Measurements from ENCODE around the gene LY6G6D. TPM values are rescaled to one million over a fixed set of nuclear protein-coding genes. Genes with fewer than 3 reads are reported as not detected.

LY6G6D gene
- total RNA-seq, 1 donor = not detected

GRCh38 chr6:31687321-31687720, 27.8 kb upstream of the LY6G6D start:
- no peak overlapping the region for H3K4me3 ChIP-seq (ENCODE audit: low read depth, low read length)
- no peak for DNase-seq (ENCODE audit: low read depth)
- TF ChIP-seq, protein P1, sequence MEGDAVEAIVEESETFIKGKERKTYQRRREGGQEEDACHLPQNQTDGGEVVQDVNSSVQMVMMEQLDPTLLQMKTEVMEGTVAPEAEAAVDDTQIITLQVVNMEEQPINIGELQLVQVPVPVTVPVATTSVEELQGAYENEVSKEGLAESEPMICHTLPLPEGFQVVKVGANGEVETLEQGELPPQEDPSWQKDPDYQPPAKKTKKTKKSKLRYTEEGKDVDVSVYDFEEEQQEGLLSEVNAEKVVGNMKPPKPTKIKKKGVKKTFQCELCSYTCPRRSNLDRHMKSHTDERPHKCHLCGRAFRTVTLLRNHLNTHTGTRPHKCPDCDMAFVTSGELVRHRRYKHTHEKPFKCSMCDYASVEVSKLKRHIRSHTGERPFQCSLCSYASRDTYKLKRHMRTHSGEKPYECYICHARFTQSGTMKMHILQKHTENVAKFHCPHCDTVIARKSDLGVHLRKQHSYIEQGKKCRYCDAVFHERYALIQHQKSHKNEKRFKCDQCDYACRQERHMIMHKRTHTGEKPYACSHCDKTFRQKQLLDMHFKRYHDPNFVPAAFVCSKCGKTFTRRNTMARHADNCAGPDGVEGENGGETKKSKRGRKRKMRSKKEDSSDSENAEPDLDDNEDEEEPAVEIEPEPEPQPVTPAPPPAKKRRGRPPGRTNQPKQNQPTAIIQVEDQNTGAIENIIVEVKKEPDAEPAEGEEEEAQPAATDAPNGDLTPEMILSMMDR (IDR thresholded peaks at IDR 0.05; ENCODE audit: insufficient read depth, low read length) = no peak

DNA sequence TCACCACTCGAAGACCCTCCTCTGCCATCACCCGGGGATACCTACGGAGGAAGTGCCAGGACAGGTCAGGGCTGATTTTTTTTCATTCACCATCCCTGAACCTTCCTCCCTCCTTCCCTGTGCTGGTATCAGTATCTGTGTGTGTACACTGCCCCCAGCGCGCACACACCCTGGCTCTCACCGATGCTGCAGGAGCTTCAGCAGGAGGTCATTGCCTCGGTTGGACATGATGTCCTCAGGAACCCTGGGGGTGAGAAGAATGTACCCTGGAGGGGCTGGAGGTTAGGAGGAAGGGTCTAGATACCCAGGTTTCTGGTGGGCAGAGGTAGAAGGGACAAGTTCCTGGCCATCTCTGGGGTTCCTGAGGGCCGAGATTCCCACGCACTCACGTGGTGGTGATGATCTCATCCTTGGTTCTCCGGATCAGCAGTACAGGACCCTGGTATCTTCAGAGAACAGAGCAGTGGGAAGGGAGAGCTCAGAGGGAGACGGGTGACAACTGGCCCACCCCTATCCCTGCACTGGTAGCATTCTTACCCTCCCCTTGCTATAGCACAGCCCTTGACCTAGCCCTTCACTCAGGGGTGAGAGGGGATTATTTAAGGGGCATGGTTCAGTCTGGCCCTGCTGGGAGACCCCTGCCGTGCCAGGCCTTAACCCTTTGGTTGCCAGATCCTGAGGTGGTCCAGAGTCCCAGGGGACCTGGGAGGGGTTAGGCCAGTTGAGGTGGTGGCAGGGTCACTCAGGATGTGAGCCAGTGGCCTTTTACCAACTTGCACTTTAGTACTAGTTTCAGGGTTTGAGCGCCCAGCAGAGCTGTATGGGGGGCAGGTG, 27.1 kb upstream of the LY6G6D start:
- DNase-seq (ENCODE audit: low read depth) = no peak
- TF ChIP-seq, protein P1 (IDR thresholded peaks at IDR 0.05; ENCODE audit: insufficient read depth, low read length) = no peak
- H3K4me3 ChIP-seq (ENCODE audit: low read depth, low read length) = no peak overlapping the region

DNA sequence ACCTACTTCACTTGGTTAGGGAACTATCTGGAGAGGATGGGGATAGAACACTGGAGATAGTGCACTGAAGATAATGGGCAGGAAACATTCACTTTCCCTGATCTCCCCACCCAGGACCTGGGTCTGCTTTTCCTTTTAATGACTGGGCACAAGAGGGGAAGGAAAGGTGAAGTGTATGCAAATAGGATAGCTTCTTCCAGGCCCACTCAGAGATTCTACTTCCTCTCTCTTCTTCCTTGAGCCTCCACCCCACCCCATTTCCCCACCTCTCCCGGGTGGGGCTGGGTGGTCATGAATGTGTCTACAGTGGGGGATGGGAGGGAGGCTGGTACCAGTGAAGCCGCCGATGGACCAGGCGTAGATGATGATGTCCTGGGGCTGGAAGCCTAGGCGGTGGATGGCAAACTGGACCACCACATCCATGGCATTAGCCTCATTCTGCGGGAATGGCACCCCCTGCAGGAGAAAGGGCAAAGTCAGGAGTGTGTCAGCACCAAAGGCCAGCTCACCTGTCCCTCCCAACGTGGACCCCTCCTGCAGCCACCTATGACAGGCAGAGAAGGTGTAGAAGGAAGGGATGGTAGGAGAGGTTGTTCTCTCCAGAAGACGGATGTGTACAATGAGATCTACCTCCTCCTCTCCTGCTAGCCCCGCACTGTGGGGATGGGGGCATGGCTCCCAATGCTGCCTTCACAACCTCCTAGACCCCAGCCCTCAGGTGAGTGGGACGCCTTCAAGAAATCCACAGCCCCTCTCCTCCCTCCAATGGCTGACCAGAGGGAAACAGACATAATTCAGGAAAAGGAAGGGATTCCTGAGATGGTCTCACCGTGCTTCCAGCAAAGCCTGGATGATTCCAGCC, 25.7 kb upstream of the LY6G6D start:
- H3K4me3 ChIP-seq (ENCODE audit: low read depth, low read length) = no peak overlapping the region
- TF ChIP-seq, protein P1 (IDR thresholded peaks at IDR 0.05; ENCODE audit: insufficient read depth, low read length) = peak; percentile 57
- DNase-seq (ENCODE audit: low read depth) = no peak

DNA sequence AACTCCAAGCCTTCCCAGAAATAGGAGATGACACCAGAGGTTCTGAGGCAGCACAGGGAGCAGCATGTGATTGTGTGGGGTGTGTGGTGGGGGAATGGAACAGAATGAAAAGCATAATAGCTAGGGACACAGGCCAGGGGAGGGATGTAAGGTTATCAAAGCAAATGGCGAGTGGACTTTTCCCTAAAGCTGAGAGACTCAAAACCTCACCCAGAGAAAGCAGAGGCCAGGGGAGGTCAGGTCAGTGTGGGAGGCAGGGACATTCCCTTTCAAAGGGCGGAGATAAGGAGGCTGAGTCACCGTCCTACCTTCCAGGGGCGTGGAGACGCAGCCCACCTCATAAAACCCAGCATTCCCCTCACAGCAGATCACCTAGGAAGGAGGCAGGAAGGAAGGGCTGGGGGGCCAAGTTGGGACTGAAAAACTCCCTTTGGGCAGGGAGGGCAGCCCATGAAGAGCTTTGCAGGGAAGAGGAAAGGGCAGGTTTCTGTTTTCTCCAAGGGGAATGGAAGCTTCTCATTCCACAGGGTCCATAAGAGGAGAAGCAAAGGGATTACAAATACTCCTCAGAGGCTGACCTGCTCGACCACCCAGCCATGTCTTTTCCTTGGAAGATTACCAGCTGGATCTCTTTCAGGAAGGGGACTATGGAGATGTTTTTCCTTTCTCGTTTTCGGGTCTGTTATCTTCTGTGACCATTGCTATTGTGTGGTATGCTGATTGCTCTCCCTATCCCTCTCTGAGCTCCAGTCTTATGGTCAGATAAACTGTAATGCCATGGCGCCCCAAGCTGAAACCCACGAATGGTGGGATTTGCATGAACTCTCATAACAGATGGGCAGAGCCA, 24.7 kb upstream of the LY6G6D start:
- TF ChIP-seq, protein P1 (IDR thresholded peaks at IDR 0.05; ENCODE audit: insufficient read depth, low read length) = no peak
- no peak for DNase-seq (ENCODE audit: low read depth)
- H3K4me3 ChIP-seq (ENCODE audit: low read depth, low read length) = no peak overlapping the region

DNA sequence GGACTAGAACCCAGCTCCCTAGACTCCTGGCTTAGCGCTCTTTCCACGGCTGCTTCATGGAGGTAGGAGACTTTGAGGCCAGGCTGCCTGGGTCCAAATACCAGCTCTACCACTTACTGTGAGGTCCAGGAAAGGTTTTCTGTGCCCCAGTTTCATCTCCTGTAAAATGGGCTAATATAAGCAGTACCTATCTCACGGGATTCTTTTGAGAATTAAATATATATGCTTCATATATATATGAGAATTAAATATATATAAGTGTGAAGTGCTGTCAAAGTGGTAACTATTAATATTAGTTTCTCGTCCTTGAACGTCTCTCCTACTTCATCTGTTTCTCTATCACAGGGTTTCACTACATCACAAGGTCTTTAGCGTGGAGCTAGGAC, 24.1 kb upstream of the LY6G6D start:
- DNase-seq (ENCODE audit: low read depth) = no peak
- H3K4me3 ChIP-seq (ENCODE audit: low read depth, low read length) = no peak overlapping the region
- TF ChIP-seq, protein P1 (IDR thresholded peaks at IDR 0.05; ENCODE audit: insufficient read depth, low read length) = no peak

DNA sequence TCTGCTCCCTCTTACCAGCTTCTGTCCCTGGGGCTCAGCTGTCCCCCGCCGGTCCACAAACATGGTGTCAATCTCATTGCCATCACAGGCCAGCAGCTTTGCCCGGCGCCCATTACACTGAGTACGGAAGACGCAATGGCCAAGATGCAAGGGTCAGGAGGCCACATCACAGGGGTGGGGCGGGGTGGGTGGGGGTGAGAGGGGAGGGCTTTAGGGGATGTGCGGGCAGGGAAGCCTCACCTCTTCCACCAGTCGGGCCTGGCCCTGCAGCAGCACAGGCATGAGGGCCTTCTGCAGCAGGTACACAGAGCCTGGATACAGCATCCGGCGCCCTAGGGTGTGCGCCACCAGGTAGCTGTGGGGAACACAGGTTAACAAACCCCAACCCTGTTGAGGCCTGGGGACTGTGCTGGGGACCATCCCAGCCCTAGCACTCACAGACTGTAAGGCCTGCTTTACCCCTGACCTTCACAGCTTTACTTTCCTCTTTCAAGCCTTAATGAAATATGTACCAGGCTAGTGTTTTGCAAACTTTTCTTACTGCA, 23.5 kb upstream of the LY6G6D start:
- TF ChIP-seq, protein P1 (IDR thresholded peaks at IDR 0.05; ENCODE audit: insufficient read depth, low read length) = no peak
- H3K4me3 ChIP-seq (ENCODE audit: low read depth, low read length) = no peak overlapping the region
- no peak for DNase-seq (ENCODE audit: low read depth)

All from fibroblast of the aortic adventitia (primary cell).